ENCODE results near the gene USP10.

DNA sequence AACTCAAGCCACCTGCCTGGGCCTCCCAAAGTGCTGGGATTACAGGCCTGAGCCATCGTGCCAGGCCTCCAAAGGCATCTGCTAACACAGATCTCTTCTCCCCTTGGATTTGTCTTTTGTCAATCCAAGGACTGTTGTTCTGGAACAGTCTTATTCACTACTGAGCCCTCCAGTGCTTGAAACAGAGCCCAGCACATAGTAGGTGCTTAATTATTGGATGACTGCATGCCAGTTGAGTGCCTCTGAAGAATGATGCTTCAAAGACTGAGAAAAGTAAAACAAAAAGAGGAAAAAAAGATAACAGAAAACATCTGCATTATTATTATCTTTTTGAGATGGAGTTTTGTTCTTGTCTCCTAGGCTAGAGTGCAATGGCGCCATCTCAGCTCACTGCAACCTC lies 118.3 kb downstream of the USP10 start:
- TF ChIP-seq CTCF (IDR thresholded peaks at IDR 0.05; ENCODE audit: insufficient read depth, low read depth, low read length) (no peak), EZH2 (IDR thresholded peaks at IDR 0.05; ENCODE audit: insufficient read depth, low read length) (no peak)
